HepG2 (cell line): ENCODE measurements around the gene MASP1. TPM values are rescaled to one million over a fixed set of nuclear protein-coding genes. Genes with fewer than 3 reads are reported as not detected.

Experiments
- BHLHE40 ChIP-seq: IDR thresholded peaks from 2 replicates; pipeline ENCODE4 v1.6.1; 2011; ENCODE audit warnings: low read length, improper control_type of control experiment
- CBX5 ChIP-seq: sonication (generic); formaldehyde crosslinking; IDR thresholded peaks from 2 replicates; pipeline ENCODE4 v1.4.0; 2020; ENCODE audit warnings: missing genetic modification reagents, borderline replicate concordance
- CCDC6 ChIP-seq: sonication (generic); formaldehyde crosslinking; IDR thresholded peaks from 2 replicates; pipeline ENCODE4 v1.8.1; 2022; ENCODE audit warnings: mild to moderate bottlenecking, missing genetic modification reagents, moderate library complexity
- DZIP1 ChIP-seq: sonication (generic); formaldehyde crosslinking; IDR thresholded peaks from 2 replicates; pipeline ENCODE4 v1.5.0; 2020; ENCODE audit warnings: mild to moderate bottlenecking, missing genetic modification reagents
- JARID2 ChIP-seq: sonication (generic); formaldehyde crosslinking; IDR thresholded peaks from 2 replicates; pipeline ENCODE4 v1.8.1; 2023; ENCODE audit warnings: missing genetic modification reagents, inconsistent platforms; ENCODE audit not compliant: insufficient replicate concordance
- KDM5B ChIP-seq: sonication (generic); formaldehyde crosslinking; IDR thresholded peaks from 2 replicates; pipeline ENCODE4 v1.4.0; 2020; ENCODE audit warnings: missing genetic modification reagents, mild to moderate bottlenecking, borderline replicate concordance
- KLF9 ChIP-seq: IDR thresholded peaks from 2 replicates; pipeline ENCODE4 v1.6.1; 2016; ENCODE audit warnings: low read depth
- MEF2D ChIP-seq: sonication (generic); formaldehyde crosslinking; IDR thresholded peaks from 2 replicates; pipeline ENCODE4 v1.5.1; 2020; ENCODE audit warnings: mild to moderate bottlenecking, missing genetic modification reagents
- PHF5A ChIP-seq: IDR thresholded peaks from one replicate; pipeline ENCODE4 v1.6.1; 2018; ENCODE audit warnings: low read depth, missing genetic modification reagents; ENCODE audit not compliant: unreplicated experiment
- PRPF4 ChIP-seq: fragments of 200-400 bp; formaldehyde crosslinking; IDR thresholded peaks from 2 replicates; pipeline ENCODE4 v1.6.1; 2016; ENCODE audit warnings: low read length, low read depth; ENCODE audit not compliant: poor library complexity, severe bottlenecking
- TCF7 ChIP-seq: sonication (generic); IDR thresholded peaks from 2 replicates; pipeline ENCODE4 v1.6.1; 2016; ENCODE audit warnings: antibody characterized with exemption, low read depth
- ZBTB1 ChIP-seq: sonication (generic); formaldehyde crosslinking; IDR thresholded peaks from 2 replicates; pipeline ENCODE4 v1.4.0; 2020; ENCODE audit warnings: missing genetic modification reagents, borderline replicate concordance
- ZBTB40 ChIP-seq, 2 experiments: fragments of 450-650 bp in 1 of 2; sonication (generic) in 1 of 2; formaldehyde crosslinking in 1 of 2; IDR thresholded peaks; 2 replicates each; pipeline versions ENCODE4 v1.6.1 to v1.8.0; 2016 to 2022; ENCODE audit warnings: antibody characterized with exemption in 1 of 2, mild to moderate bottlenecking in 1 of 2, missing genetic modification reagents in 1 of 2
- ZKSCAN1 ChIP-seq: fragments of 150-350 bp; IDR thresholded peaks from 2 replicates; pipeline ENCODE4 v1.6.1; 2014; ENCODE audit warnings: low read length
- ZNF382 ChIP-seq: sonication (generic); formaldehyde crosslinking; IDR thresholded peaks from 2 replicates; pipeline ENCODE4 v1.5.0; 2020; ENCODE audit warnings: missing genetic modification reagents, mild to moderate bottlenecking, borderline replicate concordance
- polyA plus RNA-seq, 8 experiments: library from polyadenylated mRNA; depleted of rRNA in 3 of 8; stranded (reverse) in 7 of 8; unstranded in 1 of 8; fragments of >200 nt; fragmentation: Illumina TruSeq in 4 of 8; extraction: Trizol in 4 of 8; gene quantifications; 2 replicates each; pipeline versions ENCODE4 v1.2.1 to v1.2.3, GENCODE V29; 2011 to 2016; ENCODE audit warnings: low read depth in 4 of 8, missing spikeins in 1 of 8, mixed read lengths in 1 of 8; ENCODE audit not compliant: insufficient read depth in 1 of 8
- total RNA-seq, 5 experiments: library from RNA; depleted of rRNA; stranded (reverse); fragments of >200 nt; fragmentation: Illumina TruSeq; extraction: Trizol; gene quantifications; 2 replicates each; pipeline ENCODE4 v1.2.3, GENCODE V29; 2016; ENCODE audit warnings: low read depth in 1 of 5
- TF ChIP-seq, protein P1 (sequence below): sonication (generic); formaldehyde crosslinking; IDR thresholded peaks from 2 replicates; pipeline ENCODE4 v1.4.0; 2020; ENCODE audit warnings: mild to moderate bottlenecking, missing genetic modification reagents

Gene MASP1
- total and polyA plus RNA-seq, 2 of the 13 experiments (the other 11 are each of a cell fraction or from before 2014, with no cell fraction given), result 10.8 to 56.0 TPM

GRCh38 chr3:187276397-187277128 is 15.0 kb downstream of the MASP1 start (continued):
- TF ChIP-seq, protein P1, sequence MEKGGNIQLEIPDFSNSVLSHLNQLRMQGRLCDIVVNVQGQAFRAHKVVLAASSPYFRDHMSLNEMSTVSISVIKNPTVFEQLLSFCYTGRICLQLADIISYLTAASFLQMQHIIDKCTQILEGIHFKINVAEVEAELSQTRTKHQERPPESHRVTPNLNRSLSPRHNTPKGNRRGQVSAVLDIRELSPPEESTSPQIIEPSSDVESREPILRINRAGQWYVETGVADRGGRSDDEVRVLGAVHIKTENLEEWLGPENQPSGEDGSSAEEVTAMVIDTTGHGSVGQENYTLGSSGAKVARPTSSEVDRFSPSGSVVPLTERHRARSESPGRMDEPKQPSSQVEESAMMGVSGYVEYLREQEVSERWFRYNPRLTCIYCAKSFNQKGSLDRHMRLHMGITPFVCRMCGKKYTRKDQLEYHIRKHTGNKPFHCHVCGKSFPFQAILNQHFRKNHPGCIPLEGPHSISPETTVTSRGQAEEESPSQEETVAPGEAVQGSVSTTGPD (CRISPR knock-in tag), result no peak
- TF ChIP-seq MEF2D (CRISPR knock-in tag), result peak; percentile 91
- TF ChIP-seq KDM5B (CRISPR knock-in tag), result no peak; the same call in 1 of the 2 replicates
- TF ChIP-seq ZBTB1 (CRISPR knock-in tag), result no peak
- TF ChIP-seq CBX5, result no peak; the same call in 1 of the 2 replicates
- no peak for TF ChIP-seq JARID2 (CRISPR knock-in tag)
- no peak for TF ChIP-seq PHF5A (CRISPR knock-in tag)
- no peak; the same call in 1 of the 2 replicates for TF ChIP-seq CCDC6 (CRISPR knock-in tag)
- TF ChIP-seq ZBTB40 (IDR thresholded peaks at IDR 0.05), result no peak
- TF ChIP-seq ZBTB40 (CRISPR knock-in tag; IDR thresholded peaks at IDR 0.05), result no peak
- no peak for TF ChIP-seq DZIP1 (CRISPR knock-in tag)
- 0 out of 2 replicates have a peak, but pooled peaks have one; percentile 49 for TF ChIP-seq TCF7
- TF ChIP-seq ZKSCAN1, result no peak
- no peak for TF ChIP-seq ZNF382 (CRISPR knock-in tag)
- no peak for TF ChIP-seq BHLHE40
- no peak for TF ChIP-seq KLF9 (CRISPR knock-in tag)
- no peak for TF ChIP-seq PRPF4
